ENCODE results near the gene USP49.

DNA sequence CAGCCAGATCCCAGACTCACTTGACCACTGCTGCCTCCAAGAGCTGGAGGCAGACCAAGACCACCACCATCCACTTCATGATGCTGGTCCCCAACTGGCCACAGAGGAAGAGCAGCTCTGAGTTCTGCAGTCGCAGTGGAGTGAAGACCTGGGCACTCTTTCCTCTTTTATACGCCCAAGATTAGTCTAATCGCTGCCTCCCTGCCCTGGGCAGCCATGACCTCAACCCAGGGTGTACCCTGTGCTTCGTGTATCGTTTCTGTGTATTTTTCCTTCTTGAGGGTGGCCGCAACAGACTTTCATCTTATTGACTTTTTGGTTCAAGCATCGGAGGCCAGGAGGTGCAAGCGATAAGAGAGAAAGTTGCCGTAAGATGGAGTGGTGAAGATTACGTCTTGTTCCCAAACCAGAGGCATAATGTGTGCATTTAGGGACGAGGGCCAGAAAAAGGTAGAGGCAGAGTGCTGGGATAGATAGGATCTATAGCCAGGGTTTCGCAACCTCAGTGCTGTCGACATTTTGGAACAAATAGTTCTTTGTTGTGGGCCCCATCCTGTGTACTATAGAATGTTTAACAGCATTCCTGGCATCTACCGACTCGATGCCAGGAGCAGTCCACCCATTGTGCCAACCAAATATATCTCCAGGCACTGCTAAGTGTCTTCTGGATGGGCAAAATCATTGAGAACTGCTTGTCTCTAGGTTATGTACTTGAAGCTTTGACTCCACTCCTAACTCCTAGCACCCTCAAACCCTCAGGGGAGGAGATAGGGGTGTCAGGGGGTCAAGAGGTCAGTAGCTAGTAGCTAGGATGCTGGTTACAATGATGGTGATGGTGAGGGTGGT is 147.7 kb downstream of the USP49 start, which contains the start of gene PGC:
- TF ChIP-seq MYNN (tag by site-specific recombination; IDR thresholded peaks at IDR 0.05; ENCODE audit: borderline replicate concordance) (no peak), BCL11A (tag by site-specific recombination; IDR thresholded peaks at IDR 0.05; ENCODE audit: low read depth) (no peak), ZNF571 (tag by site-specific recombination; IDR thresholded peaks at IDR 0.05) (no peak), ZNF324 (tag by site-specific recombination; IDR thresholded peaks at IDR 0.05) (no peak), ZBTB48 (tag by site-specific recombination; IDR thresholded peaks at IDR 0.05) (no peak), YY1 (tag by site-specific recombination; IDR thresholded peaks at IDR 0.05) (no peak)
- TF ChIP-seq, protein P1, sequence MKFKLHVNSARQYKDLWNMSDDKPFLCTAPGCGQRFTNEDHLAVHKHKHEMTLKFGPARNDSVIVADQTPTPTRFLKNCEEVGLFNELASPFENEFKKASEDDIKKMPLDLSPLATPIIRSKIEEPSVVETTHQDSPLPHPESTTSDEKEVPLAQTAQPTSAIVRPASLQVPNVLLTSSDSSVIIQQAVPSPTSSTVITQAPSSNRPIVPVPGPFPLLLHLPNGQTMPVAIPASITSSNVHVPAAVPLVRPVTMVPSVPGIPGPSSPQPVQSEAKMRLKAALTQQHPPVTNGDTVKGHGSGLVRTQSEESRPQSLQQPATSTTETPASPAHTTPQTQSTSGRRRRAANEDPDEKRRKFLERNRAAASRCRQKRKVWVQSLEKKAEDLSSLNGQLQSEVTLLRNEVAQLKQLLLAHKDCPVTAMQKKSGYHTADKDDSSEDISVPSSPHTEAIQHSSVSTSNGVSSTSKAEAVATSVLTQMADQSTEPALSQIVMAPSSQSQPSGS (tag by site-specific recombination; IDR thresholded peaks at IDR 0.05; ENCODE audit: low read depth), result no peak
- TF ChIP-seq, protein P2, sequence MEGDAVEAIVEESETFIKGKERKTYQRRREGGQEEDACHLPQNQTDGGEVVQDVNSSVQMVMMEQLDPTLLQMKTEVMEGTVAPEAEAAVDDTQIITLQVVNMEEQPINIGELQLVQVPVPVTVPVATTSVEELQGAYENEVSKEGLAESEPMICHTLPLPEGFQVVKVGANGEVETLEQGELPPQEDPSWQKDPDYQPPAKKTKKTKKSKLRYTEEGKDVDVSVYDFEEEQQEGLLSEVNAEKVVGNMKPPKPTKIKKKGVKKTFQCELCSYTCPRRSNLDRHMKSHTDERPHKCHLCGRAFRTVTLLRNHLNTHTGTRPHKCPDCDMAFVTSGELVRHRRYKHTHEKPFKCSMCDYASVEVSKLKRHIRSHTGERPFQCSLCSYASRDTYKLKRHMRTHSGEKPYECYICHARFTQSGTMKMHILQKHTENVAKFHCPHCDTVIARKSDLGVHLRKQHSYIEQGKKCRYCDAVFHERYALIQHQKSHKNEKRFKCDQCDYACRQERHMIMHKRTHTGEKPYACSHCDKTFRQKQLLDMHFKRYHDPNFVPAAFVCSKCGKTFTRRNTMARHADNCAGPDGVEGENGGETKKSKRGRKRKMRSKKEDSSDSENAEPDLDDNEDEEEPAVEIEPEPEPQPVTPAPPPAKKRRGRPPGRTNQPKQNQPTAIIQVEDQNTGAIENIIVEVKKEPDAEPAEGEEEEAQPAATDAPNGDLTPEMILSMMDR (tag by site-specific recombination; IDR thresholded peaks at IDR 0.05), result no peak

Measured in HEK293 (cell line).